Heart left ventricle (tissue), 16 donors: ENCODE data around the gene SNX9. TPM values are rescaled to one million over a fixed set of nuclear protein-coding genes. Genes with fewer than 3 reads are reported as not detected.

Source experiments
- ATAC-seq, 4 donors: fragments of 200-7000 bp; cut with Tn5 transposase; one replicate each; pipeline ENCODE4 v1.9.1; 2020 to 2022; ENCODE audit warnings: moderate library complexity in 4 of 4, mild to moderate bottlenecking in 3 of 4, moderate number of reproducible peaks in 1 of 4
- DNase-seq, 5 donors: peaks; one replicate each; pipeline ENCODE4 v3.0.0-alpha.2; 2020
- H3K27ac ChIP-seq, 12 donors: fragments of 200-600 bp; sonication (generic) in 4 of 12; one replicate each; pipeline versions ENCODE4 v1.5.0 to v1.8.0; 2016 to 2022; ENCODE audit warnings: mild to moderate bottlenecking in 2 of 12
- H3K27me3 ChIP-seq, 9 donors: fragments of 200-600 bp; sonication (generic) in 2 of 9; one replicate each; pipeline versions ENCODE4 v1.5.1 to v1.8.0; 2016 to 2022; ENCODE audit warnings: mild to moderate bottlenecking in 3 of 9
- H3K36me3 ChIP-seq, 9 donors: fragments of 200-600 bp; sonication (generic) in 2 of 9; one replicate each; pipeline versions ENCODE4 v1.5.0 to v1.8.0; 2018 to 2022; ENCODE audit warnings: mild to moderate bottlenecking in 2 of 9
- H3K4me1 ChIP-seq, 12 donors: fragments of 200-600 bp; sonication (generic) in 4 of 12; one replicate each; pipeline versions ENCODE4 v1.5.0 to v1.8.0; 2016 to 2022; ENCODE audit warnings: mild to moderate bottlenecking in 3 of 12
- H3K4me3 ChIP-seq, 12 donors: fragments of 200-600 bp; sonication (generic) in 4 of 12; one replicate each; pipeline versions ENCODE4 v1.5.0 to v1.8.0; 2017 to 2022; ENCODE audit warnings: mild to moderate bottlenecking in 9 of 12, moderate library complexity in 4 of 12
- H3K9me3 ChIP-seq, 12 donors: fragments of 200-600 bp; sonication (generic) in 4 of 12; one replicate each; pipeline versions ENCODE4 v1.5.0 to v1.8.0; 2016 to 2022; ENCODE audit warnings: mild to moderate bottlenecking in 1 of 12
- POLR2A ChIP-seq, 2 donors: fragments of 450-650 bp; IDR thresholded peaks; one replicate each; pipeline ENCODE4 v1.6.1; 2017; ENCODE audit warnings: antibody characterized with exemption in 2 of 2, mild to moderate bottlenecking in 2 of 2, moderate library complexity in 2 of 2
- WGBS, 4 donors: extraction: QIAGEN DNeasy Blood & Tissue Kit in 2 of 4; methylation state at CpG; one replicate each; pipeline versions ENCODE4 v1.1.5 to v1.1.7; 2013 to 2018; 5-methylcytosine and 5-hydroxymethylcytosine counted together
- intact Hi-C, 10 donors: fragments of 100-400 bp; cut with DNase I; formaldehyde crosslinking; loops; one replicate each; pipeline versions ENCODE4 v1.11.1 to v1.14.2; 2022
- polyA plus RNA-seq, 2 donors: library from polyadenylated mRNA; stranded (reverse); fragments of 200-250 nt; gene quantifications; one replicate each; pipeline ENCODE4 v1.2.3, GENCODE V29; 2013
- total RNA-seq, 9 donors: library from RNA; depleted of rRNA in 2 of 9; stranded (reverse); fragments of >200 nt in 2 of 9; fragmentation: NEBNext Ultra II Directional in 3 of 9; extraction: Animal tissue kit (Norgen Biotek cat#: 25700) in 3 of 9; gene quantifications; one replicate each; pipeline versions ENCODE4 v1.1.0 to v1.2.4, GENCODE V29; 2016 to 2023
- TF ChIP-seq, protein P1 (sequence below), 12 donors: fragments of 200-600 bp; sonication (generic) in 4 of 12; IDR thresholded peaks; one replicate each; pipeline versions ENCODE4 v1.5.0 to v1.8.0; 2018 to 2022; ENCODE audit warnings: antibody characterized with exemption in 12 of 12, mild to moderate bottlenecking in 5 of 12
- donor health status: ischemic (EF 13 %, LVEDD 7.1; RV severe dilation, severe dysfunction).
- donor health status: healthy with polysubstance abuse.
- donor health status: DM: no; HTN: yes; CAD: no.
- donor health status: DM: no; HTN: no; CAD: no.
- donor health status: ischemic (EF 25% LVEDD 6.9; RV normal size, moderate dysfunction).
- donor health status: ischemic (EF 25% LVEDD 5.7; RV mildly dilated, moderate dysfunction).
- donor health status: healthy.
- donor health status: DM: yes; HTN: yes; CAD: no.
- donor health status: ischemic (EF 35%, LVEDD 5.7; RV mildly dilated, moderate dysfunction).
- donor health status: nonischemic (EF 11% LVEDD 7.7; RV severe dilation, severe dysfunction).
- donor health status: DM: yes; HTN: yes; CAD: no.
- donor health status: PGD.
- donor health status: ischemic (EF 29% LVEDD 5.4; RV normal size, mild dysfunction).
- donor health status: nonischemic (EF 23%, LVEDD 6.1; RV moderate dilation, normal function).

SNX9 gene
- total and polyA plus RNA-seq, 11 donors = 15.4 to 44.0 (median 30.7) TPM

GRCh38 chr6:157981395-157982101, 158.5 kb downstream of the SNX9 start, which contains the start of gene SYNJ2:
Gene SYNJ2, plus strand, starts transcription at chr6:157981863. Its CDS starts 99 bp downstream, at chr6:157981962.
- TF ChIP-seq POLR2A (IDR thresholded peaks at IDR 0.05) = peak in 1 of 2 donors; percentile 54
- TF ChIP-seq, protein P1, sequence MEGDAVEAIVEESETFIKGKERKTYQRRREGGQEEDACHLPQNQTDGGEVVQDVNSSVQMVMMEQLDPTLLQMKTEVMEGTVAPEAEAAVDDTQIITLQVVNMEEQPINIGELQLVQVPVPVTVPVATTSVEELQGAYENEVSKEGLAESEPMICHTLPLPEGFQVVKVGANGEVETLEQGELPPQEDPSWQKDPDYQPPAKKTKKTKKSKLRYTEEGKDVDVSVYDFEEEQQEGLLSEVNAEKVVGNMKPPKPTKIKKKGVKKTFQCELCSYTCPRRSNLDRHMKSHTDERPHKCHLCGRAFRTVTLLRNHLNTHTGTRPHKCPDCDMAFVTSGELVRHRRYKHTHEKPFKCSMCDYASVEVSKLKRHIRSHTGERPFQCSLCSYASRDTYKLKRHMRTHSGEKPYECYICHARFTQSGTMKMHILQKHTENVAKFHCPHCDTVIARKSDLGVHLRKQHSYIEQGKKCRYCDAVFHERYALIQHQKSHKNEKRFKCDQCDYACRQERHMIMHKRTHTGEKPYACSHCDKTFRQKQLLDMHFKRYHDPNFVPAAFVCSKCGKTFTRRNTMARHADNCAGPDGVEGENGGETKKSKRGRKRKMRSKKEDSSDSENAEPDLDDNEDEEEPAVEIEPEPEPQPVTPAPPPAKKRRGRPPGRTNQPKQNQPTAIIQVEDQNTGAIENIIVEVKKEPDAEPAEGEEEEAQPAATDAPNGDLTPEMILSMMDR (IDR thresholded peaks at IDR 0.05) = peak in 11 of 12 donors; percentile 8 to 79 (median 54)
- H3K9me3 ChIP-seq = no peaks in the 10 kb centered on the region
- peak within 1 kb of the TSS in 11 of 12 donors; percentile 63 to 92 (median 78) for H3K27ac ChIP-seq
- peaks cover 0 to 48% (median 12%) of the 10 kb centered on the region in 12 donors for H3K4me1 ChIP-seq
- WGBS, 4 donors = 0 to 2% (median 1%) methylated on average over 7 to 86 of the region's 86 CpGs
- H3K4me3 ChIP-seq = peak within 1 kb of the TSS; percentile 63 to 100 (median 94)
- DNase-seq (peak; percentile 80 to 89 (median 86)), ATAC-seq (peak; percentile 59 to 92 (median 88))
- no peaks in the 10 kb centered on the region for H3K36me3 ChIP-seq
- intact Hi-C loops = loop anchor here (1.0 to 5.0 kb wide), 9 partner anchors 45 to 91 kb away; no protein-coding TSS in a partner anchor
- H3K27me3 ChIP-seq = no peaks in the 10 kb centered on the region

- H3K36me3 ChIP-seq = no peaks in the 10 kb centered on the region
- ATAC-seq (peak in 3 of 4 donors; percentile 33 to 50 (median 37)), DNase-seq (peak in 4 of 5 donors; percentile 38 to 74 (median 50))
- no peak for TF ChIP-seq POLR2A (IDR thresholded peaks at IDR 0.05)
- TF ChIP-seq, protein P1 (IDR thresholded peaks at IDR 0.05) = no peak
- H3K27me3 ChIP-seq = no peaks in the 10 kb centered on the region
- intact Hi-C loops = loop anchor here in 8 of 10 donors (2.0 to 5.0 kb wide), 7 partner anchors 45 to 90 kb away; no protein-coding TSS in a partner anchor
- 1 to 18% (median 2%) methylated on average over 2 to 36 of the region's 36 CpGs for WGBS, 4 donors
- peaks cover 0 to 48% (median 12%) of the 10 kb centered on the region in 12 donors for H3K4me1 ChIP-seq
- H3K4me3 ChIP-seq = peak overlapping the region; percentile 63 to 100 (median 94)
- peak overlapping the region in 11 of 12 donors; percentile 63 to 92 (median 78) for H3K27ac ChIP-seq
- no peaks in the 10 kb centered on the region for H3K9me3 ChIP-seq
Measured at GRCh38 chr6:157982102-157982562, 159.1 kb downstream of the SNX9 start.

- Histone ChIP-seq H3K9me3 (no peaks in the 10 kb centered on the region), H3K36me3 (no peaks in the 10 kb centered on the region), H3K4me3 (peak overlapping the region; percentile 63 to 100 (median 94)), H3K27me3 (no peaks in the 10 kb centered on the region), H3K27ac (peak overlapping the region in 7 of 12 donors; percentile 31 to 92 (median 78)), H3K4me1 (peaks cover 0 to 48% (median 12%) of the 10 kb centered on the region in 12 donors)
- TF ChIP-seq, protein P1 (IDR thresholded peaks at IDR 0.05) = peak in 6 of 12 donors; percentile 5 to 37 (median 20)
- no peak for TF ChIP-seq POLR2A (IDR thresholded peaks at IDR 0.05)
- WGBS, 4 donors = 56 to 68% (median 65%) methylated on average over 17 of the region's 17 CpGs
- DNase-seq (peak in 1 of 5 donors; percentile 45), ATAC-seq (no peak)
- intact Hi-C loops = loop anchor here in 8 of 10 donors (1.0 to 5.0 kb wide), 8 partner anchors 44 to 92 kb away; no protein-coding TSS in a partner anchor
Measured at GRCh38 chr6:157982563-157983405, 159.7 kb downstream of the SNX9 start.
